HUDEP-2 (cell line): ENCODE results near the gene HELZ.

Experiments
- DNase-seq, 76 experiments: peaks; one replicate each; lab custom pipeline; 2025; ENCODE audit not compliant: unreplicated experiment in 76 of 76; lab: John Stamatoyannopoulos, UW

The HELZ gene

GRCh38 chr17:67090341-67090740 is 154.7 kb downstream of the HELZ start:
- no peak for DNase-seq

GRCh38 chr17:67088639-67089038 is 156.4 kb downstream of the HELZ start:
- DNase-seq, result no peak

- DNase-seq, result no peak
Observed at GRCh38 chr17:67085406-67085805, 159.6 kb downstream of the HELZ start.

- no peak for DNase-seq
Observed at GRCh38 chr17:67082107-67082506, 162.9 kb downstream of the HELZ start.

- no peak for DNase-seq
Observed at GRCh38 chr17:67080804-67081203, 164.2 kb downstream of the HELZ start.

GRCh38 chr17:67079491-67079890 is 165.5 kb downstream of the HELZ start:
- DNase-seq, result no peak

- no peak for DNase-seq
Observed at GRCh38 chr17:67078292-67078691, 166.7 kb downstream of the HELZ start.

- DNase-seq, result no peak
Observed at GRCh38 chr17:67076290-67076689, 168.7 kb downstream of the HELZ start.

GRCh38 chr17:67074781-67075180 is 170.2 kb downstream of the HELZ start:
- no peak for DNase-seq

GRCh38 chr17:67072885-67073284 is 172.1 kb downstream of the HELZ start:
- no peak for DNase-seq

- DNase-seq, result no peak
Observed at GRCh38 chr17:67071595-67071994, 173.4 kb downstream of the HELZ start.

- DNase-seq, result no peak
Observed at GRCh38 chr17:67069603-67070136, 175.3 kb downstream of the HELZ start.

- DNase-seq, result no peak
Observed at GRCh38 chr17:67068999-67069398, 176.0 kb downstream of the HELZ start.

- DNase-seq, result no peak
Observed at GRCh38 chr17:67067571-67068482, 177.2 kb downstream of the HELZ start.

GRCh38 chr17:67066717-67067116 is 178.3 kb downstream of the HELZ start:
- no peak for DNase-seq

GRCh38 chr17:67063141-67063540 is 181.9 kb downstream of the HELZ start:
- DNase-seq, result no peak

GRCh38 chr17:67059372-67059771 is 185.6 kb downstream of the HELZ start:
- no peak for DNase-seq

GRCh38 chr17:67058036-67058435 is 187.0 kb downstream of the HELZ start:
- DNase-seq, result no peak

GRCh38 chr17:67056746-67057490 is 188.1 kb downstream of the HELZ start:
- no peak for DNase-seq

- no peak for DNase-seq
Observed at GRCh38 chr17:67055811-67056745, 188.9 kb downstream of the HELZ start.

GRCh38 chr17:67055041-67055443 is 190.0 kb downstream of the HELZ start:
- DNase-seq, result no peak
